Left colon (tissue), 2 donors: ENCODE measurements around the gene BMPER. TPM values are rescaled to one million over a fixed set of nuclear protein-coding genes. Genes with fewer than 3 reads are reported as not detected.
A peak's percentile ranks its signal among the peaks of the same experiment; 100 is the strongest.

Experiments
- ATAC-seq: fragments of 200-7000 bp; cut with Tn5 transposase; one replicate; pipeline ENCODE4 v1.9.1; 2020; ENCODE audit warnings: mild to moderate bottlenecking, moderate library complexity
- DNase-seq, 2 donors: peaks; one replicate each; pipeline ENCODE4 v3.0.0-alpha.2; 2020
- intact Hi-C, 2 donors: fragments of 100-400 bp; cut with DNase I in 1 of 2; cut with micrococcal nuclease in 1 of 2; formaldehyde crosslinking; loops; one replicate each; pipeline versions ENCODE4 v1.11.2 to v1.14.0; 2022; cut with DNase I, micrococcal nuclease
- total RNA-seq, 2 donors: library from RNA; stranded (reverse); fragmentation: NEBNext Ultra II Directional; extraction: Animal tissue kit (Norgen Biotek cat#: 25700); gene quantifications; one replicate each; pipeline ENCODE4 v1.2.1, GENCODE V29; 2021
- donor health status: DM: no; HTN: no; CAD: no.
- donor health status: DM: yes; HTN: yes; CAD: no.

Gene BMPER
- total RNA-seq, 2 donors from 2014 or later: 1.2 to 1.5 TPM

- ATAC-seq: no peak
- intact Hi-C loops: no loop called here
- DNase-seq: no peak
These were observed 12.3 kb downstream of the BMPER start for GRCh38 chr7:33917661-33918060.

GRCh38 chr7:33918438-33919143 lies 13.3 kb downstream of the BMPER start:
- intact Hi-C loops: no loop called here
- ATAC-seq (no peak), DNase-seq (no peak)

- no peak for DNase-seq
- ATAC-seq: no peak
- intact Hi-C loops: no loop called here
These were observed 14.1 kb downstream of the BMPER start for GRCh38 chr7:33919449-33919848.

DNA sequence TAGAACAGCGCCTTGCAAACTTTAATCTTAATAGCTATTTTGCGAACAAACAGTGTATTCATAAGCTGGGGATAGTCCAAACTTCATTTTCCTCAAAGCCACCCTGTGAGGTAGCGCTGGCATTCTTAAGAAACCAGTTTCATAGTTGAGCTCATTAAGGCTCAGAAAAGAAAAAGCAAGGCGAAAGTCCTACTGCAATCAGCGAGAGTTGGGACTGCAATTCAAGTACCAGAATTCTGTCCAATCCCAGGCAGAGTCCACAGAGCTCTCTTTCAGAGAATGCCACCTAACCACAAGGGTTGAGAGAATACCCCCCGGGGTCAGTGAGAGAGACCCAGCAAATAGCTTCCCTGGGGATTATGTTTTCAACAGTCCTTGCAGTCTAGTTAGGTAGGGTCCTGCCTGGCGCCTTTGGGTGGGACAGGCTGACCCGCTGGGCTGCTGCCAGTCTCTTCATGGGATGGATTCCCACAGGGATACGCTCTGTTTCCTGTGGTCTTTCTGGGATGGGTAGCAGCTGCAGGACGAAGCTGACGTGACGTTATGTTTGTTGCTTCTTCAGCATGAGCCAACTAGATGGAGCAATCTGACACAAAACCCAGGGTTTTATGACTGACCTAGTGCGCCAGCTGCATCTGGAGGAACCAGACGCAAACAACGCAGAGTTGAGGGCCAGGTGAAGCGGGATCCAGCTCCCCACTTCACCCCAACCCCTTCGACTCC lies 16.0 kb downstream of the BMPER start:
- ATAC-seq (no peak), DNase-seq (peak; percentile 18 to 30)
- intact Hi-C loops: no loop called here

DNA sequence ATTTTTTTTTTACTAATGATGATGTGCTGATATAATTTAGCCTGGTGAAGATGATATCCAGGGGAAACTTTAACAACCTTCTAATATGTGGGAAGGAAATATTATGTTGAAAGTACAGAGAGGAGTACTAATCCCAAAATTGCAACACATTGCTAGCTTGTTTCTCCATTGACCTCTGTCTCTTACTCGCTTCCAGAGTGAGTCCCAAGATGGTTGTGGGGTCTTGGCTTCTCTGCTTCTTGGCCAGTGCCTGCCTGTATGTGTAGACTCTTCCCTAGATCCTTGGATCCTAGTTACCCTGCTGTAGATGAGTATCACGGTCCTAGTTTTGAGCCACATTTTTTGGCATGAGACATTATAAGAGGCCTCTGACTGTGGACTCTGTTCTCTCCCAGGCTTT lies 17.5 kb downstream of the BMPER start:
- intact Hi-C loops: no loop called here
- DNase-seq: no peak
- no peak for ATAC-seq

GRCh38 chr7:33923440-33924229 lies 18.3 kb downstream of the BMPER start:
- intact Hi-C loops: no loop called here
- no peak for ATAC-seq
- no peak for DNase-seq

DNA sequence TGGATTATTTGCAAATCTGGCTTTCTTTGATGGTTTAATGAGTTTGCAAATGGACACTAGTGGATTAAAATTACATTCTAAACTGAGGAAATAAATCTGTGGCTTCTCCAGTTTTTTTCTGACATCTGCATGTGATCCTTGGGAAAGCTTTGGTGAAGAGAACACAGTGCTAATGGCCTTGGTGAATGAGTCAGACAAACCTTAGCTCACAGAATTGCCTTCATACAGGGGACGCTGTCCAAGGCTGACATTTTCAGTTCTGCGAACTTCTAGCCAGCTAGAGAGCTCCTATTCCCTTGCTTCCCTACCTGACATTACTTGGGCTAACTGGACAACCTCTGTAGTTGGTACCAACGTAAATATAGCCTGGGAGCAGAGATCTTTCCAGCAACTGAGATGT lies 21.2 kb downstream of the BMPER start:
- DNase-seq (no peak), ATAC-seq (no peak)
- intact Hi-C loops: no loop called here

- no peak for ATAC-seq
- intact Hi-C loops: no loop called here
- no peak for DNase-seq
These were observed 23.6 kb downstream of the BMPER start for GRCh38 chr7:33928986-33929385.

- intact Hi-C loops: loop anchor here in 1 of 2 donors (10.0 kb wide), 1 partner anchor 687 kb away; no protein-coding TSS in a partner anchor
These were observed 26.9 kb downstream of the BMPER start for GRCh38 chr7:33932221-33932620.

DNA sequence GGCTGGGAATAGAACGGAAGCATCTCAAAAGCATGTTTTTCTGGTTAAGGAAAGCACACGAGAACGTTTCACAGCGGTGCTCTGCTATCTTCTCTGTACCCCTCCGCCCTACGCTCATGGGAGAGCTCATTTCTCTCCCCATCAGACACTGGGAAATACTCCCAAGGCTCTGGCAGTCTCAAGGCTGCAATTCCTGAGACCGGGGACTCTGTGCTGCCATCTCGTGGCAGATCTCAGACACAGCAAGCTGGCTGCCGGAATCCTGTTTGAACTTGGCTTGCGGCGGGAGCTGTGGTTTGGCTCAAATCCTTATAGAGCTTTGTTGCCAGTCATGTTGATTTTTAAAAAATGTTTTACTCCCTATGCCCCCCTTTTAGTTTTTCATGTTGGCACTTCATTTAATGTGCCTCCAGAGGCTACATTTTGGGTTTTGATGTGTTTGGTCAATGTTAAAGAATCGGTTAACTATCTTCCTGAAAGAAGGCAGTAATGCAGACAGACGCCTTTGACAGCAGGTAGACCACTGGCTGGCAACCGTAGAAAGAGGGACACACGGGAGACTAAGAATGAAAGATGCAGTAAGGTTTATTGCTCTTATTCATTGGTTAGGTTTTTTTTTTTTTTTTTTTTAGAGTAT lies 27.6 kb downstream of the BMPER start:
- ATAC-seq: peak; percentile 77
- DNase-seq: peak; percentile 44 to 67
- intact Hi-C loops: loop anchor here in 1 of 2 donors (10.0 kb wide), 1 partner anchor 688 kb away; no protein-coding TSS in a partner anchor

More at GRCh38 chr7:33932221-33932620, 26.9 kb downstream of the BMPER start:
- DNase-seq: no peak
- no peak for ATAC-seq

- DNase-seq (no peak), ATAC-seq (no peak)
- intact Hi-C loops: loop anchor here in 1 of 2 donors (10.0 kb wide), 1 partner anchor 689 kb away; no protein-coding TSS in a partner anchor
These were observed 28.4 kb downstream of the BMPER start for GRCh38 chr7:33933611-33934281.

DNA sequence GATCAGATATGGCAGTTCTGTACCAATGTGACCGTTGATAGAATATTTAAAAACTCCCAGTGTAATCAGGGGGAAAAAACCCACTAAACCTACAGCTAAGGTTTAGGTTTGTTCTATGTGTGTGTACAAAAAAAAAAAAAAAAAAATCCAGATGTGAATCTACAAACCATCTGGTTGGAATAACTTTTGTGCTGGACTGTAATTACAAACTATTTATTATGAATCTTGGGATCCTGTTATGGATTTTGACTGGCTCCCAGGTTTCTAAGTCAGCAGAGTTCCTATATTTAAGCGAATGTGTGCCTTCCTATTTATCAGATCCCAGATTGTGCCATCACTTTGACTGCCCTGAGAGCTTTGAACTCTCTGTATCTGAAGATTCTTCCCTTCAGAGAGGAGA lies 29.1 kb downstream of the BMPER start:
- intact Hi-C loops: loop anchor here in 1 of 2 donors (10.0 kb wide), 1 partner anchor 690 kb away; no protein-coding TSS in a partner anchor
- DNase-seq (no peak), ATAC-seq (no peak)

DNA sequence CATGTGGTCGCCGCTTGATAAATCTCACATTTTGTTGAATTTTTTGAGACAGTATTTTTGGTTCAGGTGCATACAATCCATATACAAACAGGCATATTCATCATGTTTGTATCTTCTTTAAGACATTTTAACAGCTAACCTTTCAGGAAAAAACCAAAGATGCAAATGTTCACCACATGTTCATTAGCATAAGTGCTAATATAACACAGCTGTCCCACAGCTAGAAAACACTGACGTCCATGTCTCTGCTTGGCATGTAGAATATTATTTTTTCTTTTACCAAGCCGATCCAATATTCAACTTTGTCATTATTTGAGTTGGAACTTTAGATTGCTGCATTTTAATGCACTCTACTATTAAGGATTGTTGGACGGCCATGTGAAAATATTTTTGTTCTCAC lies 31.2 kb downstream of the BMPER start:
- ATAC-seq (no peak), DNase-seq (no peak)
- intact Hi-C loops: loop anchor here in 1 of 2 donors (10.0 kb wide), 1 partner anchor 692 kb away; no protein-coding TSS in a partner anchor

- intact Hi-C loops: loop anchor here in 1 of 2 donors (10.0 kb wide), 1 partner anchor 693 kb away; no protein-coding TSS in a partner anchor
- ATAC-seq (no peak), DNase-seq (no peak)
These were observed 32.5 kb downstream of the BMPER start for GRCh38 chr7:33937871-33938270.

- ATAC-seq (no peak), DNase-seq (no peak)
- intact Hi-C loops: loop anchor here in 1 of 2 donors (10.0 kb wide), 1 partner anchor 694 kb away; no protein-coding TSS in a partner anchor
These were observed 33.8 kb downstream of the BMPER start for GRCh38 chr7:33939121-33939520.

DNA sequence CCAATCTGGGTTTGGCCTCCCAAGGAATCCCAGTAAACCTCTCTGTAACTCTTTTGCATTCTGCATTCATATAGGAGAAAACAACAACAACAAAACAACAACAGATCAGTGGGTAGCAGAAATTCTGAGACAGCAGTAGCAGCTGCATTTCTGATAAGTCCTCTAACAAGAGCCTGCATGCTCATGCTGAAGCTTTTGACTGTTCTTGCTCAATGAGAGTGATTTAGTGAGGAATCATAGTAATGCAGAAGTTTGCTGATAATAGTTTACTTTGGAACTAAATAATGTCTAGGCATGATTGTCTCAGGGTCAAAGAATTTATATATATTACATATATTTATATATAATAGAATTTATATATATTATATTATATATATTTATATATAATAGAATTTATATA lies 35.2 kb downstream of the BMPER start:
- intact Hi-C loops: no loop called here
- no peak for DNase-seq
- no peak for ATAC-seq

DNA sequence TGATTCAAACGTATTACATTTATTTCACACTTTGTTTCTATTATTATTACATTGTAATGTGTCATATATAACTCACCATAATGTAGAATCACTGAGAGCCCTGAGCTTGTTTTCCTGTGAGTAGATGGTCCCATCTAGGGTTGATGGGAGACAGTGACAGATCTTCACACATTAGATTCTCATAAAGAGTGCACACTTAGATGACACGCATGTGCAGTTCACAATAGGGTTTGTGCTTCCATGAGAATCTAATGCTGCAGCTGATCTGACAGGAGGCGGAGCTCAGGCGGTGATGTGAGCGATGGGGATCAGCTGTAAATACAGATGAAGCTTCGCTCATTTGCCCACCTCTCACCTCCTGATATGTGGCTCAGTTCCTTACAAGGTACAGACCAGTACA lies 36.1 kb downstream of the BMPER start:
- no peak for ATAC-seq

DNA sequence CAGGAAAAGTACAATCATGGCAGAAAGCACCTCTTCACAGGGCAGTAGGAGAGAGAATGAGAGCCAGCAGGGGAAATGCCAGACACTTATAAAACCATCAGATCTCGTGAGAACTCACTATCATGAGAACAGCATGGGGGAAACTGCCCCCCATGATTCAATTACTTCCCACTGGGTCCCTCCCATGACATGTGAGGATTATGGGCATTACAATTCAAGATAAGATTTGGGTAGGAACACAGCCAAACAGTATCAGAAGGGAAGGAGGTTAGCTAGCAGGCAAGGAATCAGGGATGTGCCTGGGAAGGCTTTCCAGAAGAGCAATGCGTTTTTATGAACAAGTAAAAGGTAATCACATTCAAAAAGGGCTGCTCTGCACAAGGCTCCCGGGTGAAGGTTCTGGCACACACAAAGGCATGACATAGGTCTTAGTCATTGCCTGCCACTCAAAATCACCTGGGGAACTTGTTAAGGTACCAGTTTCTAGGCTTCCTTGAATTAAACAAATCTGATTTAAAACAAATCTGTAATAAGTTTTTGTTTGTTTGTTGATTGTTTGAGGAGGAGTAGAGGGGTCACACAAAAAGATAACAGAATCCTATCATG lies 40.9 kb downstream of the BMPER start:
- DNase-seq (no peak), ATAC-seq (no peak)
- intact Hi-C loops: no loop called here

More for the DNA sequence above, 36.1 kb downstream of the BMPER start:
- intact Hi-C loops: no loop called here
- DNase-seq: no peak
